Metanephros (tissue), 1 donor: ENCODE data around the gene DUSP14. TPM values are rescaled to one million over a fixed set of nuclear protein-coding genes. Genes with fewer than 3 reads are reported as not detected.

ENCODE experiments used
- total RNA-seq: library from RNA; depleted of rRNA; stranded (reverse); fragments of >200 nt; gene quantifications from one replicate; pipeline ENCODE4 v1.2.3, GENCODE V29; 2014

DUSP14 gene
- 9.2 TPM for total RNA-seq

GRCh38 chr17:37489197-37490001 is at the start of gene DUSP14:
DUSP14 (plus strand) TSS chr17:37489891; CDS start chr17:37512273, 22,382 bp downstream.

Other genes with a start within 250 kb of the DUSP14 start
- not detected for gene C17orf78, start 113.9 kb upstream of the DUSP14 start, total RNA-seq
- 50.9 TPM for gene ACACA, start 83.1 kb upstream of the DUSP14 start, total RNA-seq
- 13.6 TPM for gene TADA2A, start 83.0 kb upstream of the DUSP14 start, total RNA-seq
- 31.8 TPM for gene SYNRG, start 119.5 kb downstream of the DUSP14 start, total RNA-seq
- gene DDX52, start 153.6 kb downstream of the DUSP14 start, total RNA-seq: 24.3 TPM